Prostate gland (tissue), 1 donor: ENCODE data around the gene CD177.
"Not testable (repeated sequence)": the region's sequence is repeated elsewhere in the genome, so short reads cannot be mapped to it uniquely, and the experiment has no call there.

Experiments used
- POLR2A ChIP-seq: fragments of 450-650 bp; IDR thresholded peaks from one replicate; pipeline ENCODE4 v1.6.1; 2016; ENCODE audit warnings: antibody characterized with exemption, mild to moderate bottlenecking
- POLR2AphosphoS5 ChIP-seq: sonication (generic); formaldehyde crosslinking; IDR thresholded peaks from one replicate; pipeline ENCODE4 v1.6.1; 2017; ENCODE audit warnings: antibody characterized with exemption

GRCh38 chr19:43326761-43327160, 26.7 kb upstream of the CD177 start:
- not testable (repeated sequence) for TF ChIP-seq POLR2A, POLR2AphosphoS5
